HepG2 (cell line): ENCODE data around the gene SAMD4A. TPM values are rescaled to one million over a fixed set of nuclear protein-coding genes. Genes with fewer than 3 reads are reported as not detected.

Experiments
- ATAC-seq: fragments of 200-7000 bp; cut with Tn5 transposase; 3 replicates; pipeline ENCODE4 v1.9.1; 2020; ENCODE audit warnings: mild to moderate bottlenecking, moderate library complexity
- BruUV-seq: library from RNA; stranded (reverse); fragments of 400-500 nt; replicated peaks from 2 replicates; lab custom pipeline; 2021; lab: Mats Ljungman, UMichigan
- CTCF ChIA-PET: fragments of 300-600 bp; formaldehyde crosslinking; extraction: SDS; loops from one replicate; lab custom pipeline; 2021; ENCODE audit warnings: low total read pairs, inconsistent platforms, low intra/inter-chr PET ratio; lab: Yijun Ruan, JAX
- POLR2A ChIA-PET: fragments of 350-600 bp; sonication (Branson Sonifier 250); formaldehyde crosslinking; loops from one replicate; lab custom pipeline; 2020; ENCODE audit warnings: antibody characterized with exemption, inconsistent platforms; lab: Yijun Ruan, JAX
- DNase-seq: peaks from one replicate; pipeline ENCODE4 v3.0.0-alpha.2; 2015; ENCODE audit warnings: low spot score
- FAIRE-seq: peaks from 3 replicates; lab custom pipeline; 2011; peaks lifted over from hg19 to GRCh38; lab: Jason Lieb, UNC
- H2AFZ ChIP-seq: one replicate; pipeline ENCODE4 v1.6.1; 2011; ENCODE audit warnings: low read length, inconsistent platforms
- H3K27ac ChIP-seq: fragments of 300-600 bp; 3 replicates; pipeline ENCODE4 v1.8.0; 2011; ENCODE audit warnings: mixed run types, mild to moderate bottlenecking, mixed read lengths, low read length, inconsistent platforms; ENCODE audit not compliant: insufficient read depth; ENCODE audit errors: extremely low read length
- H3K27me3 ChIP-seq, 2 experiments: fragments of 200-600 bp in 1 of 2; 2 replicates in 1 of 2; 3 replicates in 1 of 2; pipeline versions ENCODE4 v1.6.0 to v1.8.0; 2011; ENCODE audit warnings: low read length in 2 of 2, mild to moderate bottlenecking in 2 of 2, moderate library complexity in 2 of 2, inconsistent platforms in 1 of 2; ENCODE audit not compliant: insufficient read depth in 2 of 2, control insufficient read depth in 1 of 2
- H3K36me3 ChIP-seq, 2 experiments: fragments of 200-600 bp in 1 of 2; replicated peaks in 1 of 2; 2 replicates in 1 of 2; 3 replicates in 1 of 2; pipeline versions ENCODE4 v1.5.1 to v1.8.0; 2011; ENCODE audit warnings: low read length in 2 of 2, inconsistent platforms in 1 of 2; ENCODE audit not compliant: insufficient read depth in 2 of 2, control insufficient read depth in 1 of 2
- H3K4me1 ChIP-seq: 2 replicates; pipeline ENCODE4 v1.5.1; 2012; ENCODE audit warnings: low read length, inconsistent platforms; ENCODE audit not compliant: insufficient read depth
- H3K4me2 ChIP-seq: 2 replicates; pipeline ENCODE4 v1.6.0; 2011; ENCODE audit warnings: low read depth, low read length, inconsistent platforms
- H3K4me3 ChIP-seq, 3 experiments: fragments of 200-600 bp in 1 of 3; sonication (generic), shearing (Covaris generic) in 1 of 3; replicated peaks in 1 of 3; 2 replicates each; pipeline ENCODE4 v1.5.1; 2011 to 2016; ENCODE audit warnings: low read length in 3 of 3, inconsistent platforms in 2 of 3, low read depth in 2 of 3, mild to moderate bottlenecking in 2 of 3, control low read depth in 1 of 3, mixed read lengths in 1 of 3; ENCODE audit not compliant: insufficient read depth in 1 of 3
- H3K79me2 ChIP-seq: one replicate; pipeline ENCODE4 v1.6.1; 2011; ENCODE audit warnings: low read length, inconsistent platforms; ENCODE audit not compliant: insufficient read depth
- H3K9ac ChIP-seq: 2 replicates; pipeline ENCODE4 v1.6.0; 2011; ENCODE audit warnings: mild to moderate bottlenecking, low read depth, low read length, inconsistent platforms; ENCODE audit not compliant: insufficient read depth
- H3K9me3 ChIP-seq: 2 replicates; pipeline ENCODE4 v1.5.1; 2012; ENCODE audit warnings: mild to moderate bottlenecking, low read length
- H4K20me1 ChIP-seq: 2 replicates; pipeline ENCODE4 v1.6.0; 2011; ENCODE audit warnings: inconsistent platforms, mild to moderate bottlenecking, low read length, moderate library complexity; ENCODE audit not compliant: insufficient read depth
- ARNTL ChIP-seq: sonication (generic); formaldehyde crosslinking; IDR thresholded peaks from 2 replicates; pipeline ENCODE4 v1.4.0; 2020; ENCODE audit warnings: mild to moderate bottlenecking, missing genetic modification reagents
- FOXC1 ChIP-seq: sonication (generic); formaldehyde crosslinking; IDR thresholded peaks from 2 replicates; pipeline ENCODE4 v1.8.0; 2022; ENCODE audit warnings: mild to moderate bottlenecking, missing genetic modification reagents, borderline replicate concordance
- RXRA ChIP-seq: sonication (generic); formaldehyde crosslinking; IDR thresholded peaks from 2 replicates; pipeline ENCODE4 v1.5.1; 2020; ENCODE audit warnings: missing genetic modification reagents
- ZNF557 ChIP-seq: sonication (generic); formaldehyde crosslinking; IDR thresholded peaks from 2 replicates; pipeline ENCODE4 v1.4.0; 2020; ENCODE audit warnings: missing genetic modification reagents
- ZNF747 ChIP-seq: sonication (generic); formaldehyde crosslinking; IDR thresholded peaks from 2 replicates; pipeline ENCODE4 v1.8.1; 2023; ENCODE audit warnings: missing genetic modification reagents, mild to moderate bottlenecking, borderline replicate concordance
- ZNF761 ChIP-seq: sonication (generic); formaldehyde crosslinking; conservative IDR thresholded peaks from 2 replicates; pipeline ENCODE4 v1.4.0; 2020; ENCODE audit warnings: mild to moderate bottlenecking, missing genetic modification reagents
- ZNF775 ChIP-seq: sonication (generic); formaldehyde crosslinking; IDR thresholded peaks from 2 replicates; pipeline ENCODE4 v1.4.0; 2020; ENCODE audit warnings: missing genetic modification reagents, mild to moderate bottlenecking, moderate library complexity, borderline replicate concordance
- ZNF800 ChIP-seq: sonication (generic); formaldehyde crosslinking; IDR thresholded peaks from 2 replicates; pipeline ENCODE4 v1.4.0; 2020; ENCODE audit warnings: missing genetic modification reagents
- ZNF879 ChIP-seq: sonication (generic); formaldehyde crosslinking; IDR thresholded peaks from 2 replicates; pipeline ENCODE4 v1.8.1; 2023; ENCODE audit warnings: missing genetic modification reagents
- ZSCAN21 ChIP-seq: sonication (generic); formaldehyde crosslinking; IDR thresholded peaks from 2 replicates; pipeline ENCODE4 v1.8.0; 2022; ENCODE audit warnings: mild to moderate bottlenecking, missing genetic modification reagents, moderate library complexity, borderline replicate concordance
- in situ Hi-C: cut with HindIII; loops from 2 replicates; pipeline ENCODE4 v1.10.0; 2017; ENCODE audit warnings: low pct_unique_long_range_greater_than_20kb; ENCODE audit not compliant: extremely low pct_ligation_motif_present
- intact Hi-C: fragments of 100-400 bp; cut with micrococcal nuclease; formaldehyde crosslinking; loops from one replicate; pipeline ENCODE4 v1.10.0; 2022; ENCODE audit not compliant: unreplicated experiment
- polyA plus RNA-seq, 8 experiments: library from polyadenylated mRNA; depleted of rRNA in 3 of 8; stranded (reverse) in 7 of 8; unstranded in 1 of 8; fragments of >200 nt; fragmentation: Illumina TruSeq in 4 of 8; extraction: Trizol in 4 of 8; gene quantifications; 2 replicates each; pipeline versions ENCODE4 v1.2.1 to v1.2.3, GENCODE V29; 2011 to 2016; ENCODE audit warnings: low read depth in 4 of 8, missing spikeins in 1 of 8, mixed read lengths in 1 of 8; ENCODE audit not compliant: insufficient read depth in 1 of 8
- total RNA-seq, 5 experiments: library from RNA; depleted of rRNA; stranded (reverse); fragments of >200 nt; fragmentation: Illumina TruSeq; extraction: Trizol; gene quantifications; 2 replicates each; pipeline ENCODE4 v1.2.3, GENCODE V29; 2016; ENCODE audit warnings: low read depth in 1 of 5

The SAMD4A gene
- total and polyA plus RNA-seq, 2 of the 13 experiments (the other 11 are each of a cell fraction or from before 2014, with no cell fraction given) = 11.8 to 13.0 TPM

- DNase-seq (no peak), ATAC-seq (no peak), FAIRE-seq (no peak)
- CTCF ChIA-PET = no interaction called here
- H3K4me1 ChIP-seq = peaks cover 4% of the 10 kb centered on the region; the same call in 1 of the 2 replicates
- H3K27me3 ChIP-seq = no peaks in the 10 kb centered on the region
- H3K4me3 ChIP-seq = no peak overlapping the region
- no peaks in the 10 kb centered on the region for H3K9me3 ChIP-seq
- peaks cover 29% of the 10 kb centered on the region for H4K20me1 ChIP-seq
- H3K4me2 ChIP-seq = no peak overlapping the region
- peaks cover 76% of the 10 kb centered on the region for H3K79me2 ChIP-seq
- in situ Hi-C loops = no loop called here
- POLR2A ChIA-PET = no interaction called here
- intact Hi-C loops = no loop called here
- no peak overlapping the region for H3K27ac ChIP-seq
- no TSS peak for BruUV-seq
- no peak overlapping the region for H2AFZ ChIP-seq
- no peak overlapping the region for H3K9ac ChIP-seq
- TF ChIP-seq ARNTL (CRISPR knock-in tag) (no peak), ZNF775 (CRISPR knock-in tag) (no peak), FOXC1 (CRISPR knock-in tag) (no peak), ZNF879 (no peak), RXRA (CRISPR knock-in tag) (no peak), ZSCAN21 (no peak), ZNF761 (CRISPR knock-in tag) (no peak), ZNF800 (CRISPR knock-in tag) (no peak), ZNF747 (no peak), ZNF557 (CRISPR knock-in tag) (no peak)
- H3K36me3 ChIP-seq = peaks cover 8 to 20% of the 10 kb centered on the region in 2 experiments
Measured at GRCh38 chr14:54590481-54590880, 23.6 kb downstream of the SAMD4A start.
